Neutrophil (primary cell): ENCODE measurements around the gene ACVR1.

ENCODE experiments used
- H3K27ac ChIP-seq: fragments of 200-600 bp; sonication (generic); 2 replicates; pipeline ENCODE4 v1.5.1; 2016; ENCODE audit warnings: mild to moderate bottlenecking, moderate library complexity
- H3K27me3 ChIP-seq: fragments of 200-600 bp; sonication (generic); 2 replicates; pipeline ENCODE4 v1.6.0; 2016; ENCODE audit warnings: mild to moderate bottlenecking
- H3K36me3 ChIP-seq: fragments of 200-600 bp; sonication (generic); 2 replicates; pipeline ENCODE4 v1.5.1; 2017
- H3K4me1 ChIP-seq, 2 experiments: fragments of 200-600 bp in 1 of 2; sonication (generic) in 1 of 2; 1 replicate in 1 of 2; 2 replicates in 1 of 2; pipeline versions ENCODE4 v1.5.1 to v1.6.1; 2013 to 2016; ENCODE audit warnings: low read depth in 1 of 2, low read length in 1 of 2, mild to moderate bottlenecking in 1 of 2, moderate library complexity in 1 of 2; ENCODE audit not compliant: control insufficient read depth in 1 of 2, insufficient read depth in 1 of 2
- H3K4me3 ChIP-seq, 2 experiments: fragments of 200-600 bp in 1 of 2; sonication (generic) in 1 of 2; 1 replicate in 1 of 2; 2 replicates in 1 of 2; pipeline ENCODE4 v1.5.1; 2013 to 2016; ENCODE audit warnings: low read depth in 1 of 2, low read length in 1 of 2, mild to moderate bottlenecking in 1 of 2, moderate library complexity in 1 of 2
- H3K9me3 ChIP-seq: fragments of 200-600 bp; sonication (generic); 2 replicates; pipeline ENCODE4 v1.5.1; 2016
- TF ChIP-seq, protein P1 (sequence below): fragments of 200-600 bp; sonication (generic); IDR thresholded peaks from 2 replicates; pipeline ENCODE4 v1.5.1; 2016; ENCODE audit warnings: antibody characterized with exemption

ACVR1 gene

DNA sequence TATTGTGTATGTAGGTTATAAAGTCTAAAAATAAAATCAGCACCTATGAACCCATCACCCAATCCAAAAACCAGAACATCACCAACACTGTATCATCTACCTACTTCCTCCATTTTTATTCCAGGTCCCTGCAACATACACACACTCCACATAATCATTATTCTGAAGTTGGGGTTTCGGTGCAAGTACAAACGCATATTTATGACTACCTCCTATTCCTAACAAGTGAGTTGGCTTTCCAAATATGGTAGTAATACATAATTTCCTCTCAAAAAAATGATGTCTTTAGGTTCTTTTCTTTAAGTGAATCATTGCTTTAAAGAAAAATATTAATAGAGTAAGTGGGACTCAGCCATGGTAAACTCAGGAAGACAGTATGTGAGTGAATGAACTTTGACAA, 3.3 kb downstream of the ACVR1 start:
- Histone ChIP-seq H3K27me3 (peaks cover 69% of the 10 kb centered on the region), H3K4me3 (no peak overlapping the region), H3K9me3 (no peaks in the 10 kb centered on the region), H3K4me1 (peaks cover 4 to 15% of the 10 kb centered on the region in 2 experiments), H3K36me3 (no peaks in the 10 kb centered on the region), H3K27ac (no peak overlapping the region)
- TF ChIP-seq, protein P1, sequence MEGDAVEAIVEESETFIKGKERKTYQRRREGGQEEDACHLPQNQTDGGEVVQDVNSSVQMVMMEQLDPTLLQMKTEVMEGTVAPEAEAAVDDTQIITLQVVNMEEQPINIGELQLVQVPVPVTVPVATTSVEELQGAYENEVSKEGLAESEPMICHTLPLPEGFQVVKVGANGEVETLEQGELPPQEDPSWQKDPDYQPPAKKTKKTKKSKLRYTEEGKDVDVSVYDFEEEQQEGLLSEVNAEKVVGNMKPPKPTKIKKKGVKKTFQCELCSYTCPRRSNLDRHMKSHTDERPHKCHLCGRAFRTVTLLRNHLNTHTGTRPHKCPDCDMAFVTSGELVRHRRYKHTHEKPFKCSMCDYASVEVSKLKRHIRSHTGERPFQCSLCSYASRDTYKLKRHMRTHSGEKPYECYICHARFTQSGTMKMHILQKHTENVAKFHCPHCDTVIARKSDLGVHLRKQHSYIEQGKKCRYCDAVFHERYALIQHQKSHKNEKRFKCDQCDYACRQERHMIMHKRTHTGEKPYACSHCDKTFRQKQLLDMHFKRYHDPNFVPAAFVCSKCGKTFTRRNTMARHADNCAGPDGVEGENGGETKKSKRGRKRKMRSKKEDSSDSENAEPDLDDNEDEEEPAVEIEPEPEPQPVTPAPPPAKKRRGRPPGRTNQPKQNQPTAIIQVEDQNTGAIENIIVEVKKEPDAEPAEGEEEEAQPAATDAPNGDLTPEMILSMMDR = no peak

DNA sequence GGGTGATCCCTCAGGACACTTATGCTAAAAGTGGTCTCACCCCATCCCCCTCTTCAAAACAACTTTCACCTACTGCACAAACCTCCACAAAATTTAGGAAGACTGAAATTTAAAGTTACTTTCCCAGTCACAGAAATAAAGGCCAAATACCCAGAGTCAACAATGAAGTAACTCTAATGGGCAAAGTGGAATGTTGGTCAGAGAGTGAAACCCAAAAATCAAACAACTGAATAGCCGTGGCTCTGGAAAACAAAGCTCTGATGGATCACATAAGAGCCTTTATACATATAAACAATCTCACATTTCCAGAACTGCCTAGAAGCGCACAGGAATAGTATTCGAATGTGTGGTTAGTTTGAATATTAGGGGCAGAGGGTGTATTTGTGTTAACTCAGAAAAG, 4.7 kb downstream of the ACVR1 start:
- TF ChIP-seq, protein P1 = no peak
- H3K4me3 ChIP-seq = no peak overlapping the region
- H3K9me3 ChIP-seq = no peaks in the 10 kb centered on the region
- no peaks in the 10 kb centered on the region for H3K36me3 ChIP-seq
- no peak overlapping the region for H3K27ac ChIP-seq
- peaks cover 55% of the 10 kb centered on the region for H3K27me3 ChIP-seq
- peaks cover 0 to 8% of the 10 kb centered on the region in 2 experiments for H3K4me1 ChIP-seq

DNA sequence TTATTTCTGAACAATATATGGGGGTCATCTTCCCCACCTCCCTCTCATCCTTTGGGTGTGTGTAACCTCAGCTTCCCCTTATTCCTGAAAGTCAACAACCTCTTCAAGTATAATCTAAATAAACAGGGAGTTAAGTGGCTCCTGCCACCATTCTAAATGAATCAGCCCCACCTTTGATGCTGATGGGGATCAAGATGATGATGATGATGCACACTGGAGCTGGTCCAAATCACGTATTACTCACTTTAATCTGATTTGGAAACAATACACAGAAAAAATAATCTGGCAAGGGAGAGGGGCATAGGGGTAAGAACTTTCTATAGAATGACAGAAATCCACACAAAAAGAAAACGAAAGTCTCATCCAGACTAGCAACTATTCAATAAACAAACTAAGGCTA, 7.1 kb downstream of the ACVR1 start:
- Histone ChIP-seq H3K36me3 (no peaks in the 10 kb centered on the region), H3K9me3 (no peaks in the 10 kb centered on the region), H3K27ac (no peak overlapping the region), H3K4me1 (no peaks in the 10 kb centered on the region), H3K27me3 (peaks cover 34% of the 10 kb centered on the region), H3K4me3 (no peak overlapping the region)
- TF ChIP-seq, protein P1 = no peak

DNA sequence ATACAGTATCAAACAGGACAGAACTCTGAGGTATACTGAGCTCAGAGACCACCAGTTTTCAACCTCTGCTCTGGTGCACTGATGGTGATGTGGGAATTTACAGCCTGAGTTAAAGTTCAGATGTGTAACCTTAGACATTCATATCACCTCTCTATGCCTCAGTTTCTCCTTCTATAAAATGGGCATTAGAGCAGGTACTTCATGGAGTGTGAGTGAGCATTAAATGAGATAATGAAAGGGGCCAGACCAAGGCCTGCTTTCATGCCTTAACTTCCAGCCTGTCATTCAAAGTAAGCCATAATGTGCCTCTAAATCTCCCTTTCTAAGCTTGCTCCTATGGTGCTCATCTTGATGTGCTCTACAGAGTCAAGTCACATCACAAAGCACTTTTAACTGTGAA, 8.4 kb downstream of the ACVR1 start:
- TF ChIP-seq, protein P1 = no peak
- Histone ChIP-seq H3K4me3 (no peak overlapping the region), H3K36me3 (no peaks in the 10 kb centered on the region), H3K27ac (no peak overlapping the region), H3K9me3 (no peaks in the 10 kb centered on the region), H3K27me3 (peaks cover 21% of the 10 kb centered on the region), H3K4me1 (no peaks in the 10 kb centered on the region)

DNA sequence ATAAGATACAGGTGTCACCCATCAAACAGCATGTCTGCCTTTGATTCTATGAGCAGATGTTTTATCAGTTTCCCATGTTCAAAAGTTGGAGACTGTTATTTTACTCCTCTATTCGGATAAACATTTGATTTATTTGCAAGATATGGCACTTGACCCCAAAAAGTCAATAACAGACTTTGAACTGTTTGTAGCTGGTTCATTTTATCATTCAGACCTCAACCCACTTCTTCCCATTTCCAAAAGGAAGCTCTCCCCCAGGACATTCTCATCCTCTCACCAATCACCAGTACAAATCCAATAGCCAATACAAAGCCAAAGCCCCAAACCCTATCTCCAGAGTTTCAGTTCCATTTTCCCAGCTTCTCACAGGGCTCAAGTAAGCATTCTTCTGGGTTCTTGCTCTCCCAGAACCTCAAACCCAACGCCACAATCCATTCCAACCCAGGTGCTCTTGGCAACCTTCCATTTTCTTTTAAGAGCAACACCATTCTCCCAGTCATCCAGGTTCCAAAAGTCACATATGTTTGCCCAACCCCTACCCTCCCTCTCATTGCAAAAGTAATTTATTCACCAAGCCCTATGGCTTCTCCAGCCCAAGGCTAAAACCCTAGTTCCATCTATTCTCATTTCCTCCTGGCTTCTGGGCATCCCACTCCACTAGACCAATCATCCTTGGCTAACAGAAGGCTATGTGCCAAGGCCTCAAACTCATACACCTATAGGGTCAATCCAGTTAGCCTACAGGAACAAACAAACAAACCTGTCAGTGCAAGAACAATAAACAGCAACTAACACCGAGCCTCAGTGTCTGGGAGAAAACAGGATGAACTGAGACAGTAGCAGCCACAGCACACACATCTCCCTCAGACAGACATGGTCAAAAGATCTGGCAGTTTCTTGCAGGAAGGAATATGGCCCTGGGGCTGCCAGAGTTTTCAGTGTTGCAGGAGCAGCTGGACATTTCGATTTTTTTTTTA, 9.2 kb downstream of the ACVR1 start:
- no peaks in the 10 kb centered on the region for H3K9me3 ChIP-seq
- no peaks in the 10 kb centered on the region for H3K4me1 ChIP-seq
- TF ChIP-seq, protein P1 = no peak
- H3K27ac ChIP-seq = no peak overlapping the region
- H3K27me3 ChIP-seq = peaks cover 13% of the 10 kb centered on the region
- no peaks in the 10 kb centered on the region for H3K36me3 ChIP-seq
- H3K4me3 ChIP-seq = no peak overlapping the region
